Ovary (tissue), 3 donors: ENCODE data around the gene DNAJC15.

Experiments
- EP300 ChIP-seq: sonication (generic); formaldehyde crosslinking; IDR thresholded peaks from one replicate; pipeline ENCODE4 v1.6.1; 2017; ENCODE audit warnings: antibody characterized with exemption
- POLR2A ChIP-seq: fragments of 450-650 bp; IDR thresholded peaks from one replicate; pipeline ENCODE4 v1.6.1; 2017; ENCODE audit warnings: antibody characterized with exemption, mild to moderate bottlenecking, moderate library complexity
- TF ChIP-seq, protein P1 (sequence below), 3 donors: fragments of 450-650 bp in 2 of 3; fragments of 200-600 bp in 1 of 3; IDR thresholded peaks; one replicate each; pipeline versions ENCODE4 v1.5.1 to v1.8.0; 2016 to 2022; ENCODE audit warnings: antibody characterized with exemption in 3 of 3, mild to moderate bottlenecking in 1 of 3
- donor health status: DM: no; HTN: no; CAD: no.

- TF ChIP-seq EP300 (no peak), POLR2A (no peak)
- TF ChIP-seq, protein P1, sequence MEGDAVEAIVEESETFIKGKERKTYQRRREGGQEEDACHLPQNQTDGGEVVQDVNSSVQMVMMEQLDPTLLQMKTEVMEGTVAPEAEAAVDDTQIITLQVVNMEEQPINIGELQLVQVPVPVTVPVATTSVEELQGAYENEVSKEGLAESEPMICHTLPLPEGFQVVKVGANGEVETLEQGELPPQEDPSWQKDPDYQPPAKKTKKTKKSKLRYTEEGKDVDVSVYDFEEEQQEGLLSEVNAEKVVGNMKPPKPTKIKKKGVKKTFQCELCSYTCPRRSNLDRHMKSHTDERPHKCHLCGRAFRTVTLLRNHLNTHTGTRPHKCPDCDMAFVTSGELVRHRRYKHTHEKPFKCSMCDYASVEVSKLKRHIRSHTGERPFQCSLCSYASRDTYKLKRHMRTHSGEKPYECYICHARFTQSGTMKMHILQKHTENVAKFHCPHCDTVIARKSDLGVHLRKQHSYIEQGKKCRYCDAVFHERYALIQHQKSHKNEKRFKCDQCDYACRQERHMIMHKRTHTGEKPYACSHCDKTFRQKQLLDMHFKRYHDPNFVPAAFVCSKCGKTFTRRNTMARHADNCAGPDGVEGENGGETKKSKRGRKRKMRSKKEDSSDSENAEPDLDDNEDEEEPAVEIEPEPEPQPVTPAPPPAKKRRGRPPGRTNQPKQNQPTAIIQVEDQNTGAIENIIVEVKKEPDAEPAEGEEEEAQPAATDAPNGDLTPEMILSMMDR (IDR thresholded peaks at IDR 0.05) = no peak
These were observed 41.5 kb upstream of the DNAJC15 start for GRCh38 chr13:42981853-42982252.
